Stimulated activated CD4-positive, alpha-beta T cell treated with anti-CD3 and anti-CD28 coated beads, Interleukin-4, amount 100 ng/mL, for 24 hours (primary cell): ENCODE data around the gene JUND.
"Not testable (repeated sequence)": the region's sequence is repeated elsewhere in the genome, so short reads cannot be mapped to it uniquely, and the experiment has no call there.

ENCODE experiments used
- DNase-seq: peaks from one replicate; pipeline ENCODE4 v3.0.0-alpha.2; 2020

The JUND gene

GRCh38 chr19:18281082-18282020 lies at the start of gene JUND:
TSS of gene JUND (minus strand) at chr19:18281622. CDS start at chr19:18281484, 138 bp downstream.
- DNase-seq: peak; percentile 95

- DNase-seq: no peak
These were observed 49.4 kb upstream of the JUND start for GRCh38 chr19:18330868-18331267.

- DNase-seq: no peak
These were observed 47.6 kb upstream of the JUND start for GRCh38 chr19:18329035-18329376.

GRCh38 chr19:18328340-18329034 lies 47.1 kb upstream of the JUND start:
- DNase-seq: peak; percentile 92

GRCh38 chr19:18326772-18327171 lies 45.4 kb upstream of the JUND start:
- DNase-seq: no peak

GRCh38 chr19:18324373-18324731 lies 42.9 kb upstream of the JUND start:
- DNase-seq: not testable (repeated sequence)

GRCh38 chr19:18322759-18323460 lies 41.5 kb upstream of the JUND start, which contains the start of gene LSM4:
TSS of gene LSM4 (minus strand) at chr19:18323076. CDS start at chr19:18323020, 56 bp downstream.
- peak; percentile 99 for DNase-seq

GRCh38 chr19:18322318-18322758 lies 40.9 kb upstream of the JUND start:
- peak; percentile 51 for DNase-seq

- DNase-seq: peak; percentile 34
These were observed 40.3 kb upstream of the JUND start for GRCh38 chr19:18321734-18322102.

GRCh38 chr19:18320865-18321733 lies 39.7 kb upstream of the JUND start:
- DNase-seq: no peak

GRCh38 chr19:18319591-18320135 lies 38.2 kb upstream of the JUND start:
- no peak for DNase-seq

GRCh38 chr19:18317961-18318800 lies 36.8 kb upstream of the JUND start:
- no peak for DNase-seq

- no peak for DNase-seq
These were observed 32.0 kb upstream of the JUND start for GRCh38 chr19:18313398-18313797.

- no peak for DNase-seq
These were observed 30.7 kb upstream of the JUND start for GRCh38 chr19:18312092-18312534.

GRCh38 chr19:18311502-18312091 lies 30.2 kb upstream of the JUND start:
- DNase-seq: no peak

GRCh38 chr19:18310966-18311365 lies 29.5 kb upstream of the JUND start:
- DNase-seq: no peak

GRCh38 chr19:18310118-18310909 lies 28.9 kb upstream of the JUND start:
- no peak for DNase-seq

- DNase-seq: no peak
These were observed 28.2 kb upstream of the JUND start for GRCh38 chr19:18309525-18310064.

- DNase-seq: no peak
These were observed 27.5 kb upstream of the JUND start for GRCh38 chr19:18308948-18309325.
